Left forelimb (tissue), 1 donor: ENCODE data around the gene RHBDF2.

ENCODE experiments used
- DNase-seq: peaks from one replicate; pipeline ENCODE4 v3.0.0-alpha.2; 2018; ENCODE audit warnings: low spot score

The RHBDF2 gene

DNA sequence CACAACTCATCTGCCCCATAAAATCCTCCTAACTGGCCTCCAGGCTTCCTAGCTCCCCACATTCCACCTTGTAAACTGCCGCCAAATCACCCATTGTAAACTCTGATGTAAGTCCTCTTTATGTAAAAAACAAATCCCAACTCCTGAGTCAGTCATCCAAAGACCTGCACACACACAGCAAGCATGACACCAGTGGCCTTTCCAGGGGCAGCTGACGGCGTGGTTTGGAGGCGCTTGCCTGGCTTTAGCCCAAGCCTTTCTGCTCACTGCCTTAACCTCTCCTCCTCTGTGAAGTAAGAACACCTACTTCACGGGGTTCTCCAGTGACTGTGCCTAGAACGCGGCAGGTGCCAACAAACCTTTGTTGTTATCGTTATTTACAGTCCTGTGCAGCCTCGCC lies 62.3 kb downstream of the RHBDF2 start:
- DNase-seq: no peak

DNA sequence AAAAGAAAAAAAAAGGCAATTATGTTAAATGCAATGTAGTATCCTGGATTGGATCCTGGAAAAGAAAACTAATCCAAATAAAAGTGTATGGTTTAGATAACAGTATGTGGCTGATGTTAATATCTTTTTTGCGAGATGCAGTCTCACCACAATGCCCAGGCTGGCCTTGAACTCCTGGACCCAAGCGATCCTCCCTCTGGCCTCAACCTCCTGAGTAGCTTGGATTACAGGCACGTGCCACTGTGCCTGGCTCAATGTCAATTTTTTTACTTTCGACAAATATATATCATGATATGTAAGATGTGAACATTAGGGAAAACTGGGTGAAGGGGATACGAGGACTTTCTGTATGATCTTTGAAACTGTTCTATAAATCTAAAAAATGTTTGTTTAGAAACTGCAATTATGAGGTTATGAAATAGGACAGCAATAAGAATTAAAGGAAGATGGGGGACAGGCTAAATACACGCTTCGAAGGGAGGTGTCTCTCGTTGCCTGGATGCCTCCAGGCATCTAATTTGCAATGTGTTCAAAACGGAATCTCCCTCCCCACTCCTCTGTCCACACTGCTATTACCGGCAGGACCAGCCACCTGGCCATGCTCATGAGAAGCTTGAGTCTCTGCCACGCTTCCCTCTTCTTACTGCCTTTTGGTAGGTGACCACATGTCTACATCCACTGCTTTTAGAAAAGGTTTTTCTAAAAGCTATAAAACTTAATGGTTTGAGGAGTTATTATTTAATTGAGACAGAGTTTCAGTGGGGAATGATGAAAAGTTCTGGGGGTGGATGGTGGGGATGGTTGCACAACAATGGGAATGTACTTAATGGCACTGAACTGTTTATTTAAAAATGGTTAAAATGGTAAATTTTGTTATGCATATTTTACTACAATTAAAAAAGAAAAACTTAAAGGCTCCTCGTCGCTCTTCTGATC lies 63.5 kb downstream of the RHBDF2 start:
- no peak for DNase-seq

DNA sequence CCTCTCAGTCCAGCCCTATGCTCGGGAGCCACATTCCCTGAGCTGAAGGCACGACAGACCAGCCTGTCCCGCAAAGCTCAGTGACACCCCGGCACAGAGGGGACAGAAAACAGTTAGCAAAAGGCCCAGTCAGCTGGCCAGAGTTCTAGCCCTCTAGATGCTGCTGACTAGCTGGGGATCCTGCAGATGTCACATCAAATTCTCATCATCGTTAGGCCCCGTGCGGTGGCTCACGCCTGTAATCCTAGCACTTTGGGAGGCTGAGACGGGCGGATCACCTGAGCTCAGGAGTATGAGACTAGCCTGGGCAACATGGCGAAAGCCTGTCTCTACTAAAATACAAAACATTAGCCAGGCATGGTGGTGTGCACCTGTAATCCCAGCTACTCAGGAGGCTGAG lies 65.5 kb downstream of the RHBDF2 start:
- DNase-seq: no peak

DNA sequence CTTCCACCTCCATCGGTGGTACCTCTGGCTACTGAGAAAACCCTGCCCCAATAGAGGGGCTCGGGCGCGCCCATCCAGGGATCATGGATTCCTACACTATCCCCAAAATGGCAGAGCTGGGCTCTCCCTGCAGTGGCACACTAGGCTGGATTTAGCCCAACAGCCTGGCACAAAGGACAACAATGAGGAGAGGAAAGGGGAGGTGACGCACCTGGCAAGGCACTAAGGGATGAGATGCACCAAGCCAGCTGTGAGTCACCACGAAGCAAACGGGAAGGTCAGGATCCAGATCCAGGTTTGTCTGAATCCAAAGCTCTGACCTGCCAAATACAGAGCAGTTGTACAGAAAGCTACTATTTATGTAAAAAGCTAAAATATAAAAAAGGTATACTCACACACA lies 66.4 kb downstream of the RHBDF2 start:
- no peak for DNase-seq

DNA sequence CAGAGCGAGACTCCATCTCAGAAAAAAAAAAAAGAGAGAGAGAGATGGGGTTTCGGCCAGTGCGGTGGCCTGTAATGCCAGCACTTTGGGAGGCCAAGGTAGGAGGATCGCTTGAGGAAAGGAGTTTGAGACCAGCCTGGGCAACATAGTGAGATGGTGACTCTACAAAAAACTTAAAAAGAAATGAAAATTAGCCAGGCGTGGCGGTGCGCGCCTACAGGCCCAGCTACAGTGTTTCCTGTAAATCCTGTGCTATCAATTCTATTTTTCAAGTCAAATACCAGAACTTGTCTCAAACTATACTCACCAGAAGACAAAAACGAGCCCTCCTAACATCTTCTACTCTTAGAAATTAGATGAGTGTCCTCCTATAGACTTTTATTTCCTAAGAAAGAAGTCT lies 67.5 kb downstream of the RHBDF2 start:
- no peak for DNase-seq

DNA sequence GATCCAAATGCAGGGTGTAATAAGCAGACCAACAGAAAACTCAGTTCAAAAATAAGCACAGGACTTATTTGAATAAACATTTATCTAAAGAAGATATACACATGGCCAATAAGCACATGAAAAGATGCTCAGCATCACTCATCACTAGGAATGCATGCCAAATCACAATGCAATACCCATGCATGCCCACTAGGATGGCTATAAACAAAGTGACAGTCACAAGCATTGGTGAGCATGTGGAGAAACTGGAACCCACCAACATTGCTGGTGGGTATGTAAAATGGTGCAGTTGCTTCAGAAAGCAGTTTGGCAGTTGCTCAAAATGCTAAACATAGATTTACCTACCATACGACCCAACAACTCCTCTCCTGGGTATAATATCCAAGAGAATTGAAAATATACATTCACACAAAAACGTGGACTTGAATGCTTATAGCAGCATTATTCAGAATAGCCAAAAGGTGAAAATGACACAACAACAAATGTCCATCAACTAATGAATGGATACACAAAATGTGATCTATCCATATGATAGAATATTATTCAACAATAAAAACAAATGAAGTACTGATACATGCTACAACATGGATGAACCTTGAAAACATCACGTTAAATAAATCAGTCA lies 68.4 kb downstream of the RHBDF2 start:
- no peak for DNase-seq

DNA sequence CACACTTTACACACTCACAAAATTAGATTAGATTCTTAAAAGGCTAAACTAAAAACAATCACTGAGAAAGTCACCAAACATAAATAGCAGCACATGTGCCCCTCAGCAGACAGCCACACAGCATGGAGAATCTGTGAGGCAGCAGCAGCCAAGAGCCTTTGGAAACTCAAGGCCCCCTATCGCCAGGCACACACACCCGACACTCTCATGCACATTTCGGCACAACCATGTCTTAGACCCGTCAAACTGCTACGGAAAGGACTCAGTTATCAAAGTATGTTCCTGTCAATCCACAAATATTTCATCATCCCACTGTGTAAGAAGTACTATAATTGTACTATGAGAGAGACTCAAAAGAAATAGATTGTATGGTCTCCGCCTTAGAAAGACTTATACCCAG lies 69.2 kb downstream of the RHBDF2 start:
- DNase-seq: no peak

DNA sequence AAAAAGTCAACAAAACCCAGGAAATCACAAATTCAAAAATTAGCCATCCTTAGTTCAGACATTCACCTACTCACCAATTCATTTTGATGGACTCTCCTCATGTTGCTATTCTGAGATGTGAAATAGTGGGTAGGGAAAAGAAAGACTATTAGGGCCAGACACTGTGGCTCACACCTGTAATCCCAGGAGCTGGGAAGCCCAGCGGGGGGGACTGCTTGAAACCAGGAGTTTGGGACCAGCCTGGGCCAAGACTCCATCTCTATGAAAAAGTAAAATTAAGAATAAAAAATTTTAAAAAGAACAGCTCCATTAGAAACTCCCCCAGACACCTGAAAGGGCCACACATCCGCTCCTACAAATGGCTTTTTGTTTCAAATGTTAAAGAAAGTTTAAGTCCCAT lies 69.7 kb downstream of the RHBDF2 start:
- DNase-seq: no peak

DNA sequence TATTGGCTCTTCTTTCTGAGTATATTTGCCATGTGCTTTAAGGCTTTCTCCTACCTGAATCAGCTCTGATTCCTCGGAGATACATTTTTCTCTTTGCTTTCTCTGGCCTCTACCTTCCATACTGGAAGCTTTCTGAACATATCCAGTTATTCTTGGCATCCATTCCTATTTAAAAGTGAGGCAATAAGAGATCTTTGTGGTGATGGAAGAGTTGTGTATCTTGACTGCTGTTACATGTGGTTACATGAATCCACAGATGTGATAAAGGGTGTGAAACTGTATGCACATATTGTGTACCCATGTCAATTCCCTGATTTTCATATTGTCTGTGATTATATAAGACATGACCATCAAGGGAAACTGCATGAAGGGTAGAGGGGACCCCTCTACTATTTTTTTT lies 72.7 kb downstream of the RHBDF2 start:
- DNase-seq: no peak

DNA sequence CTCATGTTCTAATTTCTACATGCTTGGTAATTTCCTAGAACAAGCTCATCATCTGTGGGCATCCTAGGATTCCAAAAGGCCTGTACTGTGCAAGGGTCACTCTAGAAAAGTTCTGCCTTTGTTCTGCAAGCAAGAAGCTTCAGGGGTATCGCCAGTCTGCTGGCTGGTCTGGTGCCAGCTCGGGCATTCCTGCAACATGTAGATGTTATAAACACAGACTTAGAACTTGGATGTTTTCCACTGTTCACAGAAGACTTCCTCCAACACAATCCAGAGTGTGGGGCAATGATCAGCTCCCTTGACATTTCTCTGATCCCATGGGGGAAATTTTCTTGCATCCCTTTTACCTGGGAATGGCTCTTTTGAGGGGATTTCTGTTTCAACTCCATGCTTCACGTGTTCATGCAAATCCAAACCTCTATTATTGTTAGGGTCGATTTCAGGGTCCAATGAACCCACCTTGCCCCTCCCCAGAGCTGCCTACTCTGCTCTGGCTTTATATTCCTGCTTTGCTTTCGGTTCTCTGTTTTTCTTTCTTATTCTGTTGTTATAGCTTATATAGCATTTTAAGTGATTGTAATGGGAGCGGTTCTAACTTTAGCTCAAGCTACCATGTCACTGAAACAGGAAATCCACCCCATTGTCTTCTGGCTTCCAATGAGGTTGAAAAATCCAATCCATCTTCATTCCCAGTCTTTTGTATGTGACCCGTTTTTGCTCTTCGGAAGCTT lies 73.6 kb downstream of the RHBDF2 start:
- DNase-seq: no peak

DNA sequence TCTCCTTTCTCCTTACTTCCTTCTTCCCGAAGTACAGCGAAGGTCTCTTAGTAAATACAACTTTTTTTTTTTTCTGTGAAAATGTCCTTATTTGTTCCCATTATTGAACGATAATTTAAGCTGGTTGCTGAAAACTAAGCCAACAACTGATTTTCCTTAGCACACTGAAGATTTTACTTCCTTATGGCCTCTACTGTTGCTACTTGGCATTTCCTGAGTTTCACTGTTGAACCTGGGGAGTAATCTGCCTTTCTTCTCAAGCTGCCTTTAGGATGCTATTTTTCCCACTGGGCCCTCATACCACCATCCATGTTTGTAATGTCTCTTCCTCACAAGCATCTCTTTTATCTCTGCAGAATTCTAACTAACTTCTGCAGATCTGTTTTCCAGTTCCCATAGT lies 74.4 kb downstream of the RHBDF2 start:
- DNase-seq: no peak

DNA sequence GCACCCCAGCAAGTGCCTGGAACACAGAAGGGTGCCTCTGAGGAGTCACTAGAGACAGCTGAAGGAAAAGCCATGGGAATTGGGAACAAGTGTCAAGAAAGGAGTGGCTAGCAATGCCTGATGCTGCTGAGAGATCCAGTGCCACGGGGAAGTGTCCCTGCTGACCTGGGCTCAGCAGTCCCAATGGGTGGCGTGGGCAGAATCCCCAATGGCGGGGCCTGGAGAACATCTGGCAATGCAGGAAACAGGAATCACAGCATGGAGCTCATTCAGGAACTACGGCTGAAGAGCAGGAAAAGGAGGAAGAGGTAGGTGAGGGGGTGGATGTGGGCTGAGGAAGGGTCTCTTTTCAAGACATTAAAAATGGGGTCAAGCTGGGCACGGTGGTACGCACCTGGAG lies 78.4 kb downstream of the RHBDF2 start:
- DNase-seq: no peak

DNA sequence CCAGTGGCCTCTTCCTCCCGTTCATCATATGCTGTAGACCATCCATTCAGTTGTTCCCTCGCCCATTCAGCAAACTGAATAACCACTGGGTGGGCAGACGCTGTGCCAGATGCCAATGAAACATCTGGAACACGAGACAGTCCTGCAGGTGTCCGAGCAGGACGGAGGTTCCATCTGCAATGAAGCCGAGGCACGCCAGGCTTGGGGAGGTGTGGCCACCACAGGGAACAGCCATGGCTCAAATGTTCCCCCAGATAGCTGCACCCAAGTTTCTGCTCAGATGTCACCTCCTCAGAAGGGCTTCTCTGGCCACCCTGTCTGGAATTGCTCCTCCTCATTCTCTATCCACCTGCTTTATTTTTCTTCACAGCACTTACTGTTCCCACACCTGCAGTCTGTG lies 78.8 kb downstream of the RHBDF2 start:
- DNase-seq: no peak

DNA sequence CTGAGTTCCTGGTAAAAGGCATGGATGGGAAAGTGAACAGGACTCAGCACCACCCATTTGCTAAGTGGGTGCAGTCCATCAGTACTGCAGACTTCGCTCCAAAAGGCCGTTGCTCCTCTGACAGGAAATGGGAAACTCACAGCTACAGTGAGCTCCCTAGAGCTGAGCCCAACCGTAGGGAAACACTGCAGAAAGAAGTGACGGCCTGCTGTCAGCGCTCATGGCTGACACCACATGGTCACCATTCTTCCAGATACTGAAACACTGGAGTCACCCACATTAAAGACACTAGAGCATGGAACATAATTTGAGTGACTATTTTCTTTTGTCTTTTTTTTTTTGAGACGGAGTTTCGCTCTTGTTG lies 80.2 kb downstream of the RHBDF2 start:
- no peak for DNase-seq
